Sciatic nerve (tissue), 2 donors: Measurements from ENCODE around the gene ZNF462. TPM values are rescaled to one million over a fixed set of nuclear protein-coding genes. Genes with fewer than 3 reads are reported as not detected.
A peak's percentile ranks its signal among the peaks of the same experiment; 100 is the strongest.

Experiments
- ATAC-seq: fragments of 200-7000 bp; cut with Tn5 transposase; one replicate; pipeline ENCODE4 v1.9.1; 2020; ENCODE audit warnings: mild to moderate bottlenecking, moderate library complexity
- DNase-seq: peaks from one replicate; pipeline ENCODE4 v3.0.0-alpha.2; 2020; ENCODE audit warnings: low spot score
- intact Hi-C: fragments of 100-400 bp; cut with DNase I; formaldehyde crosslinking; loops from one replicate; pipeline ENCODE4 v1.14.2; 2022
- total RNA-seq: library from RNA; stranded (reverse); fragmentation: NEBNext Ultra II Directional; extraction: Animal tissue kit (Norgen Biotek cat#: 25700); gene quantifications from one replicate; pipeline ENCODE4 v1.2.1, GENCODE V29; 2021
- donor health status: DM: no; HTN: no; CAD: no.
- donor health status: DM: no; HTN: no; CAD: no.

The ZNF462 gene
- total RNA-seq, 1 donor from 2014 or later, result 51.1 TPM

DNA sequence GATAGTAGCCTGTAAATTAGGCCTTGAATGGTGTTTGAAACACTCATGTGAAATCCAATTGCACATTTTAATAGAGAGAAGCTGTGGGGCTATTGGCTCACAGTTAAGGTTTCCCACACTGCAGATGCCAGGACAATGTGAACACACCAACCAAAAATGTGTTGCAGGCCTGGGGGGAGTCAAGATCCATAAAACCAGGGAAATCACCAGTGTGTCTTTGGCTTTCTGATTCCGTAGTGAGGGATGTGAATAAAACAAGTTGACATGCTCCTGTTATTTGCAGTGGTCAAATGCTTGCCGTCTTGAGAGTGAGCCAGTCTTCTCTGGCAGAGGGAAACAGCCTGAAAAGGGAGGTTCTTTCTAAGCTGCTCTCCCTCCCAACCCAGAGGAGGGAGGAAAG is 79.0 kb downstream of the ZNF462 start:
- DNase-seq (no peak), ATAC-seq (no peak)
- intact Hi-C loops, result no loop called here

- intact Hi-C loops, result no loop called here
- ATAC-seq, result no peak
- no peak for DNase-seq
Measured at GRCh38 chr9:106945727-106946660, 83.0 kb downstream of the ZNF462 start.

- ATAC-seq (no peak), DNase-seq (no peak)
- intact Hi-C loops, result no loop called here
Measured at GRCh38 chr9:106947106-106947900, 84.3 kb downstream of the ZNF462 start.

- intact Hi-C loops, result no loop called here
- peak; percentile 24 for ATAC-seq
- no peak for DNase-seq
Measured at GRCh38 chr9:106953174-106953573, 90.2 kb downstream of the ZNF462 start.

- intact Hi-C loops, result no loop called here
- no peak for ATAC-seq
- DNase-seq, result no peak
Measured at GRCh38 chr9:106954558-106954957, 91.6 kb downstream of the ZNF462 start.

GRCh38 chr9:106954974-106955850 is 92.2 kb downstream of the ZNF462 start:
- ATAC-seq (no peak), DNase-seq (no peak)
- intact Hi-C loops, result no loop called here

- ATAC-seq (no peak), DNase-seq (no peak)
- intact Hi-C loops, result no loop called here
Measured at GRCh38 chr9:106956971-106957370, 94.0 kb downstream of the ZNF462 start.

DNA sequence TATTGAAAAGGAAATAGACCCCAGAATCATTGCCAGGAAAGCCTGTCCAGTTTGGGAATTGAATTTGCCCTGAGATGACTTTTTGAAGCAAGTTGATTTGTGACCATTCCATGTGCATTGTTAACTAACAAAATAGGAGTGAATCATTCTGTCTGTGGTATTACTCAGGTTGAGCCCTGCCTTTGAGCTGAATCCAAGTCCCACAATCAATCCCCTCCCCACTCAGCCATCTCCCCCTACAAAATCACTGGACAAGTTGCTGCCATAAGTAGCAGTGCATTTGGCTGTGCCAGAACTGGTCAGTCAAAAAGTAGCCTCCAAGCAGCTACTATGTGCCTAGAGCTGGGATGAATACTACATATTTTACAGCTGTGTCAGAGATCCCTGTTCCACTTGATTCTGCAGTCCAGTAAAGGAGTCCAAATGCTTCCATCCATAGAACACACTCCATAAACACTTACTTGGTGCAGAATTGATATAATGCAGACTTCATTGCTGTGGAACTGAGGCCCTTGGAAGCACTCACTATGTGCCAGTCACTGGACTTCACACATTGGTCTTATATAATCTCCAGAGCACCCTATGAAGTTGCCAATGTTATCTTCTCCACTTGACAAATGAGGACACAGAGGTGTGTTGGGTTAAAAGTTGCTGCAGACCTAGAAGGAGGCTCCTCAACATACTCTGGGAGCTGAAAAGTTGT is 96.1 kb downstream of the ZNF462 start:
- no peak for DNase-seq
- ATAC-seq, result no peak
- intact Hi-C loops, result no loop called here

DNA sequence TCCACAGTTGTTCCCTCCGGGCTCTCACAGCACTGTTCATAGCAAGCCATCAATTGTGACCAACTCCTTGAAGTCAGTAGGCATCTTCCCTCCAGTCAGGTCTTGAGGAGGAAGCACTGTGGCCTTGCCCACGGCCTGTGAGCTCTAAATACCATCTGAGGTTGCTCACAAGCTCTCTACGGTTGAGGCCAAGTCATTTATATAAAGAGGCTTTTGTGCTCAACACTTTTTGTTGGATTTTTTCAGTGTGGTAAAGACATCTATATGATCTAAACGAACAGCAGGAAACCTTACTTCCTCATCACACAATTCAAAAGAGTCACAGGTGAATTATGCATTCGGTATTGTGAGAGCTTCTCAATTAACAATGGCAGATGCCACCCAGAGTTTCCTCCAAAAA is 97.3 kb downstream of the ZNF462 start:
- intact Hi-C loops, result no loop called here
- DNase-seq, result no peak
- no peak for ATAC-seq

- ATAC-seq (no peak), DNase-seq (no peak)
- intact Hi-C loops, result no loop called here
Measured at GRCh38 chr9:106961623-106962022, 98.7 kb downstream of the ZNF462 start.

GRCh38 chr9:106962122-106962521 is 99.2 kb downstream of the ZNF462 start:
- DNase-seq (no peak), ATAC-seq (no peak)
- intact Hi-C loops, result no loop called here

DNA sequence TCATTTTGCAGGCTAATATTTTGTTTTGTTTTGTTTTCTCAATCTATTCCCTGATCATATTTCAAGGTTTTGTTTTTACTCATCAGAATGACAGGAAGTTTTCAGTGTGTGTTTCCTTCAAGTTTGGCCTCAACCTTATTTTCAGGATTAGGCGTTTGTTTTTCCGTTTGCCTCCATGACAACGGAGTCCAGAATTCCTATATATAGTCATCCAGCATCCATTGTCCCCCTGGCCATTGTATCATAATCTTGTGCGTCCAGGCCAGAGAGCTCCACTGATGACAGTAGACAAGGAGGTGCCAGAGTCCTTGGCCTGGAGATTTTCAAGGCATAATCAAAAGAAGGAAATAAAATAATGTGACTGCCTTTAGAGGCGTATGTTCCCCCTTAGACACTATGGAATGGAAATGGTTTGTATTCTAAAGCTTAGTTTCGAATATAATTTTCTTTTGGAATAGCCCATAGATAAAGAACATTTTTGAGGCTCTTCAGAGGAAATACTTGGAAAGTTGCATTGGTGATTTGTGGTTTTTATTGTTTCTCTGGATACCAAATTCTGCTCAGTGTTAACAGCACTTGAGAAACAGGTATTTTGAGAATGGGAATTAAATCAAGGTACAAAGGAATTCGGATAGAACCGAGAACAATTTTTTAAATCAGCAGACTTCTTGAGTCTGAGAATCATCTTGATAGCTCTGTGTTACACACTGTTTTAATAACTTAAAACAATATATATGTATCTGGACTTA is 99.8 kb downstream of the ZNF462 start:
- peak; percentile 38 for ATAC-seq
- intact Hi-C loops, result no loop called here
- DNase-seq, result no peak

- DNase-seq, result no peak
- no peak for ATAC-seq
- intact Hi-C loops, result no loop called here
Measured at GRCh38 chr9:106963684-106964083, 100.7 kb downstream of the ZNF462 start.

DNA sequence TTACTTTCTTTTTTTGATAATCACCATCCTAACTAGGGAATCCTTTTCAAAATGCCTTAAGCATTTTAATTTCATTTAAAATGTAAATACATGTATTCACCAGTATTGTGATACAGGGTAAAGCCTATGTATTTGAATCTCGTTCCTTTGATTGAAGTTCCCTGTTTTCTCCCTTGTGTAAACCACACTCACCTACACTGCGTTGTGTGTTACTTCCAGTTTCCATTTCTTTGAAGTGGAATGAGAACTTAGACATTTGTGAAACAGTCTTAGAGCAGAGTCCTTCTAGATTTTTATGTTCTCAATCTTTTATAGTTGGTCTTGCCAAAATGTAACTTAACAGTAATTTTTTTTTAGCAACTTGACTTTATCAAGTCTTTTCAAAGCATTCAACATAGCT is 101.4 kb downstream of the ZNF462 start:
- DNase-seq (no peak), ATAC-seq (no peak)
- intact Hi-C loops, result no loop called here

- ATAC-seq (no peak), DNase-seq (no peak)
- intact Hi-C loops, result no loop called here
Measured at GRCh38 chr9:106964822-106965525, 102.0 kb downstream of the ZNF462 start.

DNA sequence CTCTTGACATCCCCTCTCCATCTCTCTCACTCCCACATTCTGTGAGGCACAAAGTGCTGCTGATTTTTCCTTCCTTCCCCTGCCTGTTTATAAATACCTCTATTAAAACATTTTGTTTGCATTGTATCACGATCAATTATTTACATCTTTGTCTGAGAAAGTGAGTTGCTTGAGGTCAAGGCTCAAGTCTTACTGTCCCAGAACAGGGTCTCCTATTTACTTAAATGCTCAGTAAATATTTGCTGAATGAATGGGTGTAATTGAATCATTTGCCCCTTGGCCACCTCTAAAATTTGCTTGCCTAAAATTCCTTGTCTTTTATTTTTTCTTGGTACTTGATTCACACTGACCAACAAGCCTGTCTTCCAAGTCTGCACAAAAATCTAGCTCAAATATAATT is 103.5 kb downstream of the ZNF462 start:
- DNase-seq (no peak), ATAC-seq (no peak)
- intact Hi-C loops, result no loop called here

GRCh38 chr9:106969696-106970095 is 106.7 kb downstream of the ZNF462 start:
- intact Hi-C loops, result no loop called here
- DNase-seq (no peak), ATAC-seq (no peak)
